Neural progenitor cell (in vitro differentiated cells): Measurements from ENCODE around the gene PNPLA5.

Source experiments
- EZH2phosphoT487 ChIP-seq: fragments of 200-600 bp; sonication (generic); IDR thresholded peaks from 2 replicates; pipeline ENCODE4 v1.6.1; 2017; ENCODE audit warnings: antibody characterized with exemption
- TF ChIP-seq, protein P1 (sequence below): fragments of 200-600 bp; sonication (generic); IDR thresholded peaks from 2 replicates; pipeline ENCODE4 v1.5.1; 2017; ENCODE audit warnings: antibody characterized with exemption, mild to moderate bottlenecking

DNA sequence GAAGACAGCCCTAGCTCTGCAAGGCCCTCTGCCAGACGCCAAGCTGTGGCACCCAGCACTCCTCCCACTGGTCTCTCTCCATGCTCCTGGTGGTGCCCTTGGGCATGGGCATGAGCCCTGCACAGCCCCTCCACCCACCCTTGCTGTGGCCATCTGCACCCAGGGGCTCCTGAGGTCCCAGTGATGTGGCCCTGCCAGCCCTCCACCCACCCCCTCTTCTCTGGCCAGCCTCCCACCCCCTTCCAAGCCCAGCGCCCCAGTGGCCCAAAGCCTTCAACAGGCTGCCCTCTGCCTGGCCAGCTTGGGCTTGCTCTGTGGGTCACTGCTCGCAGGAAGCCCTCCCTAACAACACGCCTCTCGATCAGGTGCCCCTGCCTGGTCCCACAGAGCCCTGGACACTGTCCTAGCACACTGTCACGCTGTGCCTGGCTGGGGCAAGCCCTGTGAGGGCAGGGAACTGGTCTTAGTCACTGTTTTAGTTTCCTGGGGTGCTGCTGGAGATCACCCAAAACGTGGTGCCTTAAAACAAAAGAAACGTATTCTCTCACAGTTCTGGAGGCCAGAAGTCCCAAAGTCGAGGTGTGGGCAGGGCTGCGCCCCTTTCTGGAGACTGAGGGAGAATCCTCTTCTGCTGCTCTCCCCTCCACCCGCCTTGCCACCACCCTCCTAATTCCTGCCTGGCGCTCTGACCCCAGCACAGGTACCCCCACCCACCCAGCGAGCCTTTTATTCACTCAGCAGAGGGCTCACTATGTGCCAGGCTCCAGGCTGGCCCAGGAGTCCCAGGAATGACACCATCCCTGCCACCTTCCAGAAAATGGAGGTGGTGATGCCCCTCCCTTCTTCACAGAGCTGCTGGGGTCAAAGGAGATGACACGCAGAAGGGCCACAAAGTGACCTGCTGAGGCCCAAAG lies 44.2 kb downstream of the PNPLA5 start:
- TF ChIP-seq, protein P1, sequence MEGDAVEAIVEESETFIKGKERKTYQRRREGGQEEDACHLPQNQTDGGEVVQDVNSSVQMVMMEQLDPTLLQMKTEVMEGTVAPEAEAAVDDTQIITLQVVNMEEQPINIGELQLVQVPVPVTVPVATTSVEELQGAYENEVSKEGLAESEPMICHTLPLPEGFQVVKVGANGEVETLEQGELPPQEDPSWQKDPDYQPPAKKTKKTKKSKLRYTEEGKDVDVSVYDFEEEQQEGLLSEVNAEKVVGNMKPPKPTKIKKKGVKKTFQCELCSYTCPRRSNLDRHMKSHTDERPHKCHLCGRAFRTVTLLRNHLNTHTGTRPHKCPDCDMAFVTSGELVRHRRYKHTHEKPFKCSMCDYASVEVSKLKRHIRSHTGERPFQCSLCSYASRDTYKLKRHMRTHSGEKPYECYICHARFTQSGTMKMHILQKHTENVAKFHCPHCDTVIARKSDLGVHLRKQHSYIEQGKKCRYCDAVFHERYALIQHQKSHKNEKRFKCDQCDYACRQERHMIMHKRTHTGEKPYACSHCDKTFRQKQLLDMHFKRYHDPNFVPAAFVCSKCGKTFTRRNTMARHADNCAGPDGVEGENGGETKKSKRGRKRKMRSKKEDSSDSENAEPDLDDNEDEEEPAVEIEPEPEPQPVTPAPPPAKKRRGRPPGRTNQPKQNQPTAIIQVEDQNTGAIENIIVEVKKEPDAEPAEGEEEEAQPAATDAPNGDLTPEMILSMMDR, result no peak
- TF ChIP-seq EZH2phosphoT487, result no peak
